Measurements from ENCODE around the gene PRLR.
"Not testable (repeated sequence)": the region's sequence is repeated elsewhere in the genome, so short reads cannot be mapped to it uniquely, and the experiment has no call there.

Gene PRLR

GRCh38 chr5:35230038-35230611 lies at the start of gene PRLR:
TSS of gene PRLR (minus strand) at chr5:35230487. CDS start at chr5:35089620, 140,867 bp downstream.
- DNase-seq: no peak

- DNase-seq: no peak
Observed at GRCh38 chr5:35274839-35275509, 44.7 kb upstream of the PRLR start.

- DNase-seq: no peak
Observed at GRCh38 chr5:35269006-35269405, 38.7 kb upstream of the PRLR start.

GRCh38 chr5:35266276-35266675 lies 36.0 kb upstream of the PRLR start:
- DNase-seq: no peak

- no peak for DNase-seq
Observed at GRCh38 chr5:35264509-35264908, 34.2 kb upstream of the PRLR start.

GRCh38 chr5:35263266-35263877 lies 33.1 kb upstream of the PRLR start:
- no peak for DNase-seq

- DNase-seq: no peak
Observed at GRCh38 chr5:35253582-35253981, 23.3 kb upstream of the PRLR start.

GRCh38 chr5:35252963-35253362 lies 22.7 kb upstream of the PRLR start:
- DNase-seq: no peak

- DNase-seq: no peak
Observed at GRCh38 chr5:35248843-35249780, 18.8 kb upstream of the PRLR start.

- no peak for DNase-seq
Observed at GRCh38 chr5:35247648-35248034, 17.4 kb upstream of the PRLR start.

- no peak for DNase-seq
Observed at GRCh38 chr5:35246900-35247647, 16.8 kb upstream of the PRLR start.

GRCh38 chr5:35246411-35246810 lies 16.1 kb upstream of the PRLR start:
- no peak for DNase-seq

- DNase-seq: not testable (repeated sequence)
Observed at GRCh38 chr5:35245371-35245770, 15.1 kb upstream of the PRLR start.

GRCh38 chr5:35244171-35244570 lies 13.9 kb upstream of the PRLR start:
- no peak for DNase-seq

GRCh38 chr5:35242702-35243258 lies 12.5 kb upstream of the PRLR start:
- DNase-seq: no peak

GRCh38 chr5:35240892-35241291 lies 10.6 kb upstream of the PRLR start:
- DNase-seq: no peak

- DNase-seq: no peak
Observed at GRCh38 chr5:35239911-35240610, 9.8 kb upstream of the PRLR start.

GRCh38 chr5:35239476-35239875 lies 9.2 kb upstream of the PRLR start:
- no peak for DNase-seq

GRCh38 chr5:35237580-35238376 lies 7.5 kb upstream of the PRLR start:
- no peak for DNase-seq

- DNase-seq: no peak
Observed at GRCh38 chr5:35236770-35237169, 6.5 kb upstream of the PRLR start.

GRCh38 chr5:35233601-35234000 lies 3.3 kb upstream of the PRLR start:
- no peak for DNase-seq

Measured in DMS79 treated with DMSO at 0.1 percent for 48 hours (cell line).